Activated naive CD4-positive, alpha-beta T cell treated with anti-CD3 and anti-CD28 coated beads, Interleukin-2, amount 10 ng/mL, durations not matched to agents 7 days and 5 days (primary cell): ENCODE results near the gene CASP8.
A peak's percentile ranks its signal among the peaks of the same experiment; 100 is the strongest.
"Not testable (repeated sequence)": the region's sequence is repeated elsewhere in the genome, so short reads cannot be mapped to it uniquely, and the experiment has no call there.

ENCODE experiments used
- CTCF ChIA-PET: fragments of 350-600 bp; sonication (Branson Sonifier 250); formaldehyde crosslinking; loops from one replicate; lab custom pipeline; 2021; ENCODE audit warnings: antibody characterized with exemption; lab: Charles Lee
- DNase-seq: peaks from one replicate; pipeline ENCODE4 v3.0.0-alpha.2; 2020
- H3K27ac Mint-ChIP-seq: one replicate; pipeline ENCODE4 v1.8.0; 2021; ENCODE audit warnings: mild to moderate bottlenecking, moderate library complexity, mixed read lengths
- H3K27me3 Mint-ChIP-seq: one replicate; pipeline ENCODE4 v1.8.0; 2021; ENCODE audit warnings: mild to moderate bottlenecking, mixed read lengths
- H3K36me3 Mint-ChIP-seq: one replicate; pipeline ENCODE4 v1.8.0; 2021; ENCODE audit warnings: mixed read lengths
- H3K4me1 Mint-ChIP-seq: one replicate; pipeline ENCODE4 v1.8.0; 2021; ENCODE audit warnings: mixed read lengths
- H3K4me3 Mint-ChIP-seq: one replicate; pipeline ENCODE4 v1.8.0; 2021; ENCODE audit warnings: mild to moderate bottlenecking, moderate library complexity, mixed read lengths
- H3K9me3 Mint-ChIP-seq: one replicate; pipeline ENCODE4 v1.8.0; 2021; ENCODE audit warnings: mixed read lengths

CASP8 gene

GRCh38 chr2:201267278-201268030, 7.1 kb downstream of the CASP8 start:
- Mint-ChIP-seq H3K4me1 (peaks cover 84% of the 10 kb centered on the region), H3K36me3 (peaks cover 71% of the 10 kb centered on the region), H3K4me3 (no peak overlapping the region), H3K27ac (no peak overlapping the region), H3K9me3 (no peaks in the 10 kb centered on the region), H3K27me3 (no peaks in the 10 kb centered on the region)
- no peak for DNase-seq
- CTCF ChIA-PET = interaction anchor here (1.0 to 1.9 kb wide), 3 partner anchors 12 to 97 kb away, joined by 3 to 6 read pairs (median 3); no protein-coding TSS in a partner anchor

DNA sequence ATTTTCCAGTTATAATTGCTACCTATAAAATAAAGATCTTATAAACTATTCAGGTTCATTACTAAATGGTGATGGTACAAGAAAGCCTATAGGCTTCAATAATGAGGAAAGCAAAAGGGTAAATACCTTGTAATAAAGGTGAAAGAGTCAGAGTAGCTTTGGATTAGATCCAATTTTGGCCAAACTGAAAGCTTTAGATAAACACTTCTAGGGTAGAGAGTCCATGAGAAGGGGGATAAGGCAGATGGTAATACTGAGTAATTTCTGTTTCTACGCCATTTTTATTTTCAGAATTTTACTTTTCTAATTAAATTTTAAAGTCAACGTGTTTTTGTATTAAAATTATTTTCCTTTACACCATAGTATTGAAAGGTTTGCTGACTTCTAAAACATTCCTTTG, 9.4 kb downstream of the CASP8 start:
- peaks cover 81% of the 10 kb centered on the region for H3K36me3 Mint-ChIP-seq
- H3K9me3 Mint-ChIP-seq = no peaks in the 10 kb centered on the region
- no peak overlapping the region for H3K27ac Mint-ChIP-seq
- peaks cover 79% of the 10 kb centered on the region for H3K4me1 Mint-ChIP-seq
- CTCF ChIA-PET = interaction anchor here (1.2 kb wide), 2 partner anchors 10 to 94 kb away, joined by 3 to 6 read pairs; partner anchors contain the start of gene CASP8
- no peaks in the 10 kb centered on the region for H3K27me3 Mint-ChIP-seq
- H3K4me3 Mint-ChIP-seq = no peak overlapping the region
- no peak for DNase-seq

- Mint-ChIP-seq H3K27ac (peak overlapping the region; percentile 37), H3K9me3 (no peaks in the 10 kb centered on the region), H3K36me3 (peaks cover 84% of the 10 kb centered on the region), H3K4me1 (peaks cover 77% of the 10 kb centered on the region), H3K27me3 (no peaks in the 10 kb centered on the region), H3K4me3 (no peak overlapping the region)
- no peak for DNase-seq
- CTCF ChIA-PET = interaction anchor here (1.2 kb wide), 1 partner anchor 10 kb away, joined by 3 read pairs; the partner anchor contains the start of gene CASP8
Measured at GRCh38 chr2:201270293-201271001, 10.1 kb downstream of the CASP8 start.

- peaks cover 63% of the 10 kb centered on the region for H3K4me1 Mint-ChIP-seq
Measured at GRCh38 chr2:201271917-201272316, 11.6 kb downstream of the CASP8 start.

GRCh38 chr2:201273330-201273983, 13.1 kb downstream of the CASP8 start:
- CTCF ChIA-PET = interaction anchor here (0.9 to 1.2 kb wide), 2 partner anchors 11 to 90 kb away, joined by 3 to 4 read pairs; no protein-coding TSS in a partner anchor
- H3K4me3 Mint-ChIP-seq = no peak overlapping the region
- peaks cover 80% of the 10 kb centered on the region for H3K36me3 Mint-ChIP-seq
- peak overlapping the region; percentile 76 for H3K27ac Mint-ChIP-seq
- peaks cover 53% of the 10 kb centered on the region for H3K4me1 Mint-ChIP-seq
- no peak for DNase-seq
- no peaks in the 10 kb centered on the region for H3K27me3 Mint-ChIP-seq
- H3K9me3 Mint-ChIP-seq = no peaks in the 10 kb centered on the region

More at GRCh38 chr2:201271917-201272316, 11.6 kb downstream of the CASP8 start:
- CTCF ChIA-PET = no interaction called here
- H3K27ac Mint-ChIP-seq = peak overlapping the region; percentile 3
- H3K9me3 Mint-ChIP-seq = no peaks in the 10 kb centered on the region
- H3K27me3 Mint-ChIP-seq = no peaks in the 10 kb centered on the region
- H3K4me3 Mint-ChIP-seq = no peak overlapping the region
- no peak for DNase-seq
- H3K36me3 Mint-ChIP-seq = peaks cover 82% of the 10 kb centered on the region

DNA sequence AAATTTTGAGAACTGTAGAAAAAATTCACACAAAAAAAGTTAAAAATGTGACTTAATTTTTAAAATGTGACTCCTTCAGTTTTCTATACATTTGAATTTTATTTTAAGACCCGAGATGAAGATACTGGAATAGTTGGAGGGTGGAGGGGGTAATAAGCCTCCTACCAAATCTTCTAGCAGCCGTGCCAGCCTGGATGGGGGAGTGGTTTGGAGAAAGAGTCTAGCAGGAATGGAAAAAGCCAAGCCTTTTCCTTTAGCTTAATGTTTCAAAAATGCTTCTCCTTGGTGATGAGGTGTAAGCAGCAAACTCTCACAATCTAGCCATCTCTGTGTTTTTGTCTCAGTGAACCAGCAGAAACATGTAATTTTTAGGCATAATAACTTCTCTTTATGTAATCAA, 14.7 kb downstream of the CASP8 start:
- CTCF ChIA-PET = interaction anchor here (1.1 kb wide), 1 partner anchor 10 kb away, joined by 4 read pairs; no protein-coding TSS in a partner anchor
- H3K9me3 Mint-ChIP-seq = no peaks in the 10 kb centered on the region
- no peak overlapping the region for H3K4me3 Mint-ChIP-seq
- peaks cover 81% of the 10 kb centered on the region for H3K36me3 Mint-ChIP-seq
- peaks cover 49% of the 10 kb centered on the region for H3K4me1 Mint-ChIP-seq
- no peaks in the 10 kb centered on the region for H3K27me3 Mint-ChIP-seq
- H3K27ac Mint-ChIP-seq = peak overlapping the region; percentile 7
- DNase-seq = no peak

GRCh38 chr2:201275990-201276389, 15.7 kb downstream of the CASP8 start:
- DNase-seq = no peak
- H3K36me3 Mint-ChIP-seq = peaks cover 81% of the 10 kb centered on the region
- H3K27me3 Mint-ChIP-seq = no peaks in the 10 kb centered on the region
- no peak overlapping the region for H3K27ac Mint-ChIP-seq
- H3K4me3 Mint-ChIP-seq = no peak overlapping the region
- H3K9me3 Mint-ChIP-seq = no peaks in the 10 kb centered on the region
- peaks cover 49% of the 10 kb centered on the region for H3K4me1 Mint-ChIP-seq
- CTCF ChIA-PET = no interaction called here

DNA sequence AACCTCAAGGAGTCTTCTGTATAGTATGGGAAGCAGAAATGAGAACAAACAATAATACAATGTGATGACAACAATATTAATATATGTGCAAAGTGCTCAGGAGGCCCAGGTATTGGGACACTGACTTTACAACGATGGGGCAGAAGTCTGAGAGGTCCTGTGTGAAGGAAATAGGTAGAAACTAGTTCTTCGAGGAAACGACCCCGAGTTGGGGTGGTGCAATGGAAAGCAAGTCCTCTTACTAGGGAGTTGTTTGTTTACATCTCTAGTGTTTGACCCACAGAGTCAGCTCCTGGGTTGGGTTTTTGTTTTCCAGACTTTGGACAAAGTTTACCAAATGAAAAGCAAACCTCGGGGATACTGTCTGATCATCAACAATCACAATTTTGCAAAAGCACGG, 16.2 kb downstream of the CASP8 start:
- H3K4me1 Mint-ChIP-seq = peaks cover 44% of the 10 kb centered on the region
- no peaks in the 10 kb centered on the region for H3K27me3 Mint-ChIP-seq
- CTCF ChIA-PET = interaction anchor here (1.5 kb wide), 1 partner anchor 44 kb away, joined by 5 read pairs; no protein-coding TSS in a partner anchor
- DNase-seq = no peak
- peaks cover 80% of the 10 kb centered on the region for H3K36me3 Mint-ChIP-seq
- H3K9me3 Mint-ChIP-seq = no peaks in the 10 kb centered on the region
- H3K4me3 Mint-ChIP-seq = no peak overlapping the region
- H3K27ac Mint-ChIP-seq = no peak overlapping the region

DNA sequence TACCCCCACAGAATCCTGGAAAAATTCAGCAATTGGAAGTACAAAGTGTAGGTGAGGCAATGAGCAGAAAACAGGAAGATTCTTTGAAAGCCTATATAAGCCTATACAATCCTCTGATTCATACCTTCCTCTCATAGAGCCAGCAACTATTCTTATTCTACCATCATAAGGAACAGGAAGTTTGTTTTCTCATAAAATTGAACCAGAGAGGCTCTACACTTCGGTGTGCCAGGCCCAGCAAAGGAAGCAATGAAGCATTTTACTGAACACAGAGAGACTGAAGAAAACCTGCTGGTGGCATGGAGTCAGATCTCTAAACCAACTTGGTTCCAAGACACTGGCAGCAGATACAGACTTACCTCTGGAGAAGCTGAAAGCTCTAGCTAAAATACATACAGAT, 18.7 kb downstream of the CASP8 start:
- DNase-seq = no peak
- Mint-ChIP-seq H3K4me3 (no peak overlapping the region), H3K27me3 (no peaks in the 10 kb centered on the region), H3K4me1 (peaks cover 20% of the 10 kb centered on the region), H3K9me3 (no peaks in the 10 kb centered on the region), H3K36me3 (peaks cover 61% of the 10 kb centered on the region), H3K27ac (peak overlapping the region; percentile 61)
- CTCF ChIA-PET = interaction anchor here (1.4 kb wide), 1 partner anchor 85 kb away, joined by 5 read pairs; no protein-coding TSS in a partner anchor

- Mint-ChIP-seq H3K4me3 (no peak overlapping the region), H3K4me1 (peaks cover 13% of the 10 kb centered on the region), H3K27ac (peak overlapping the region; percentile 21), H3K27me3 (no peaks in the 10 kb centered on the region), H3K36me3 (peaks cover 57% of the 10 kb centered on the region), H3K9me3 (no peaks in the 10 kb centered on the region)
- DNase-seq = no peak
- CTCF ChIA-PET = interaction anchor here (1.4 kb wide), 1 partner anchor 83 kb away, joined by 5 read pairs; no protein-coding TSS in a partner anchor
Measured at GRCh38 chr2:201280191-201281040, 20.1 kb downstream of the CASP8 start.

DNA sequence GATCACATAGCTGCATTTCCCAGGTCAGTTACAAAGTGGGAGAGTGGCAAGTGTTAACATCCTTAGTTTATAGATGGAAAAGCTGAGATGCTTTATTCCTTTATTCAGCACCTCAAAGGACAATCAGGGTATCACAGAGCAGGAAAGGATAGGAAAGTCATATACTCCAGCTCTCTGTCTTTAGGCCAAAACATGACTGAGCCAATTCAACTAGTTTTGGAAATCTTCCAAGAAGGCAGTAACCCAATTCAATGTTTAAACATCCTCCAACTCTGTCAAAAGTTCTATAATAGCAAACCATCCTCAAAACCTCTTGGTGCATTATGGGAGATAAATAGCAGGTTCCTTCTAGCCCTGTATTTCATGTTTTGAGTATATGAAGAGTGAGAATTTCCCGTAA, 25.2 kb downstream of the CASP8 start:
- CTCF ChIA-PET = interaction anchor here (1.2 kb wide), 1 partner anchor 78 kb away, joined by 4 read pairs; no protein-coding TSS in a partner anchor
- peaks cover 20% of the 10 kb centered on the region for H3K9me3 Mint-ChIP-seq
- H3K27me3 Mint-ChIP-seq = no peaks in the 10 kb centered on the region
- DNase-seq = no peak
- peaks cover 2% of the 10 kb centered on the region for H3K4me1 Mint-ChIP-seq
- H3K36me3 Mint-ChIP-seq = peaks cover 63% of the 10 kb centered on the region
- H3K27ac Mint-ChIP-seq = no peak overlapping the region
- H3K4me3 Mint-ChIP-seq = no peak overlapping the region

DNA sequence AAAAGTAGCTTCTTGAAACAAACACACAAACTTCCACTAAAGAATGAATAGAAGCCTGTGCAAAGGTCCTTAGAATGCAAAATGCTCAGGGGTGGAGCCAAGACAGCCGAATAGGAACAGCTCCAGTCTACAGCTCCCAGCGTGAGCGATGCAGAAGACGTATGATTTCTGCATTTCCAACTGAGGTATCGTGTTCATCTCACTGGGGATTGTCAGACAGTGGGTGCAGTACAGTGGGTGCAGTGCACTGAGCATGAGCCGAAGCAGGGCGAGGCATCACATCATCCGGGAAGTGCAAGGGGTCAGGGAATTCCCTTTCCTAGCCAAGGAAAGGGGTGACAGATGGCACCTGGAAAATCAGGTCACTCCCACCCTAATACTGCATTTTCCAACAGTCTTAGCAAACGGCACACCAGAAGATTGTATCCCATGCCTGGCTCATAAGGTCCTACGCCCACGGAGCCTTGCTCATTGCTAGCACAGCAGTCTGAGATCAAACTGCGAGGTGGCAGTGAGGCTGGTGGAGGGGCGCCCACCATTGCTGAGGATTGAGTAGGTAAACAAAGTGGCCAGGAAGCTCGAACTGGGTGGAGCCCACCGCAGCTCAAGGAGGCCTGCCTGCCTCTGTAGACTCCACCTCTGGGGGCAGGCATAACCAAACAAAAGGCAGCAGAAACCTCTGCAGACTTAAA, 30.3 kb downstream of the CASP8 start:
- Mint-ChIP-seq H3K9me3 (peaks cover 50% of the 10 kb centered on the region), H3K36me3 (peaks cover 80% of the 10 kb centered on the region)
- H3K4me1 Mint-ChIP-seq, H3K4me3 Mint-ChIP-seq, CTCF ChIA-PET, H3K27ac Mint-ChIP-seq, H3K27me3 Mint-ChIP-seq, DNase-seq: not testable (repeated sequence)
